ENCODE measurements around the gene MBD3L2.
"Not testable (repeated sequence)": the region's sequence is repeated elsewhere in the genome, so short reads cannot be mapped to it uniquely, and the experiment has no call there.

MBD3L2 gene

GRCh38 chr19:7010722-7011593, 38.2 kb upstream of the MBD3L2 start:
- ChIA-PET POLR2A (no interaction called here), CTCF (no interaction called here)
- WGBS (ENCODE audit: insufficient coverage), result 99% methylated on average over 7 of the region's 12 CpGs

GRCh38 chr19:7013678-7014077, 35.4 kb upstream of the MBD3L2 start:
- POLR2A ChIA-PET, result no interaction called here
- peak; percentile 22 to 74 (median 63) for DNase-seq

More at GRCh38 chr19:7010722-7011593, 38.2 kb upstream of the MBD3L2 start:
- no peak for DNase-seq
- peaks cover 8 to 27% (median 16%) of the 10 kb centered on the region in 4 experiments for H3K4me1 ChIP-seq (ENCODE audit: control extremely low read depth in 1 of 4, control insufficient read depth in 4 of 4, insufficient read depth in 4 of 4, low read length in 3 of 4)
- peaks cover 0 to 2% (median 0%) of the 10 kb centered on the region in 5 experiments for H3K27me3 ChIP-seq (replicated peaks in 2 of 5; ENCODE audit: control insufficient read depth in 4 of 5, insufficient read depth in 5 of 5, low read length in 4 of 5)
- no peak overlapping the region for H3K27ac ChIP-seq (ENCODE audit: insufficient read depth in 1 of 2, low read depth in 1 of 2, low read length in 2 of 2, poor library complexity in 1 of 2, severe bottlenecking in 2 of 2)
- no peaks in the 10 kb centered on the region for H3K36me3 ChIP-seq (ENCODE audit: control insufficient read depth in 4 of 4, insufficient read depth in 4 of 4, low read length in 3 of 4)
- H3K9me3 ChIP-seq (ENCODE audit: control extremely low read depth in 1 of 5, control insufficient read depth in 4 of 5, insufficient read depth in 2 of 5, low read depth in 1 of 5, low read length in 4 of 5), result no peaks in the 10 kb centered on the region
- no peak overlapping the region for H3K4me3 ChIP-seq (ENCODE audit: control insufficient read depth in 1 of 7, extremely low read depth in 1 of 7, insufficient read depth in 4 of 7, low read depth in 2 of 7, low read length in 6 of 7)

GRCh38 chr19:7018828-7019227, 30.3 kb upstream of the MBD3L2 start:
- ChIA-PET POLR2A (no interaction called here), CTCF (no interaction called here)
- 95% methylated on average over 4 of the region's 6 CpGs for WGBS (ENCODE audit: insufficient coverage)
- no peaks in the 10 kb centered on the region for H3K9me3 ChIP-seq (ENCODE audit: control extremely low read depth in 1 of 5, control insufficient read depth in 4 of 5, insufficient read depth in 2 of 5, low read depth in 1 of 5, low read length in 4 of 5)
- no peak overlapping the region for H3K27ac ChIP-seq (ENCODE audit: insufficient read depth in 1 of 2, low read depth in 1 of 2, low read length in 2 of 2, poor library complexity in 1 of 2, severe bottlenecking in 2 of 2)
- DNase-seq, result no peak
- no peak overlapping the region for H3K4me3 ChIP-seq (ENCODE audit: control insufficient read depth in 1 of 7, extremely low read depth in 1 of 7, insufficient read depth in 4 of 7, low read depth in 2 of 7, low read length in 6 of 7)
- H3K36me3 ChIP-seq (ENCODE audit: control insufficient read depth in 4 of 4, insufficient read depth in 4 of 4, low read length in 3 of 4), result no peaks in the 10 kb centered on the region
- H3K4me1 ChIP-seq (ENCODE audit: control extremely low read depth in 1 of 4, control insufficient read depth in 4 of 4, insufficient read depth in 4 of 4, low read length in 3 of 4), result peaks cover 0 to 3% (median under 1%) of the 10 kb centered on the region in 4 experiments
- no peaks in the 10 kb centered on the region for H3K27me3 ChIP-seq (replicated peaks in 2 of 5; ENCODE audit: control insufficient read depth in 4 of 5, insufficient read depth in 5 of 5, low read length in 4 of 5)

More at GRCh38 chr19:7013678-7014077, 35.4 kb upstream of the MBD3L2 start:
- peaks cover 0 to 2% (median 0%) of the 10 kb centered on the region in 5 experiments for H3K27me3 ChIP-seq (replicated peaks in 2 of 5; ENCODE audit: control insufficient read depth in 4 of 5, insufficient read depth in 5 of 5, low read length in 4 of 5)
- H3K4me1 ChIP-seq (ENCODE audit: control extremely low read depth in 1 of 4, control insufficient read depth in 4 of 4, insufficient read depth in 4 of 4, low read length in 3 of 4), result peaks cover 4 to 17% (median 11%) of the 10 kb centered on the region in 4 experiments
- H3K36me3 ChIP-seq (ENCODE audit: control insufficient read depth in 4 of 4, insufficient read depth in 4 of 4, low read length in 3 of 4), result no peaks in the 10 kb centered on the region
- 72% methylated on average over 3 of the region's 4 CpGs for WGBS (ENCODE audit: insufficient coverage)
- CTCF ChIA-PET, result interaction anchor here (0.7 to 1.4 kb wide), 3 partner anchors 82 to 799 kb away, joined by 3 to 4 read pairs (median 3); no protein-coding TSS in a partner anchor
- H3K4me3 ChIP-seq (ENCODE audit: control insufficient read depth in 1 of 7, extremely low read depth in 1 of 7, insufficient read depth in 4 of 7, low read depth in 2 of 7, low read length in 6 of 7), result no peak overlapping the region
- no peak overlapping the region for H3K27ac ChIP-seq (ENCODE audit: insufficient read depth in 1 of 2, low read depth in 1 of 2, low read length in 2 of 2, poor library complexity in 1 of 2, severe bottlenecking in 2 of 2)
- H3K9me3 ChIP-seq (ENCODE audit: control extremely low read depth in 1 of 5, control insufficient read depth in 4 of 5, insufficient read depth in 2 of 5, low read depth in 1 of 5, low read length in 4 of 5), result no peaks in the 10 kb centered on the region

GRCh38 chr19:7021331-7021730, 27.8 kb upstream of the MBD3L2 start, which contains the start of gene MBD3L2B:
TSS of gene MBD3L2B (minus strand) at chr19:7021431. CDS start at chr19:7021397, 34 bp downstream.
- H3K4me1 ChIP-seq (ENCODE audit: control extremely low read depth in 1 of 4, control insufficient read depth in 4 of 4, insufficient read depth in 4 of 4, low read length in 3 of 4); H3K4me3 ChIP-seq (ENCODE audit: control insufficient read depth in 1 of 7, extremely low read depth in 1 of 7, insufficient read depth in 4 of 7, low read depth in 2 of 7, low read length in 6 of 7); H3K9me3 ChIP-seq (ENCODE audit: control extremely low read depth in 1 of 5, control insufficient read depth in 4 of 5, insufficient read depth in 2 of 5, low read depth in 1 of 5, low read length in 4 of 5); POLR2A ChIA-PET; H3K36me3 ChIP-seq (ENCODE audit: control insufficient read depth in 4 of 4, insufficient read depth in 4 of 4, low read length in 3 of 4); H3K27ac ChIP-seq (ENCODE audit: insufficient read depth in 1 of 2, low read depth in 1 of 2, low read length in 2 of 2, poor library complexity in 1 of 2, severe bottlenecking in 2 of 2); CTCF ChIA-PET; DNase-seq; H3K27me3 ChIP-seq (replicated peaks in 2 of 5; ENCODE audit: control insufficient read depth in 4 of 5, insufficient read depth in 5 of 5, low read length in 4 of 5): not testable (repeated sequence)
- no CpG with 5 or more reads among the region's 6 CpGs for WGBS (ENCODE audit: insufficient coverage)

GRCh38 chr19:7028790-7029189, 20.3 kb upstream of the MBD3L2 start:
- H3K36me3 ChIP-seq (ENCODE audit: control insufficient read depth in 4 of 4, insufficient read depth in 4 of 4, low read length in 3 of 4); H3K9me3 ChIP-seq (ENCODE audit: control extremely low read depth in 1 of 5, control insufficient read depth in 4 of 5, insufficient read depth in 2 of 5, low read depth in 1 of 5, low read length in 4 of 5); DNase-seq; CTCF ChIA-PET; H3K4me1 ChIP-seq (ENCODE audit: control extremely low read depth in 1 of 4, control insufficient read depth in 4 of 4, insufficient read depth in 4 of 4, low read length in 3 of 4); H3K4me3 ChIP-seq (ENCODE audit: control insufficient read depth in 1 of 7, extremely low read depth in 1 of 7, insufficient read depth in 4 of 7, low read depth in 2 of 7, low read length in 6 of 7); H3K27ac ChIP-seq (ENCODE audit: insufficient read depth in 1 of 2, low read depth in 1 of 2, low read length in 2 of 2, poor library complexity in 1 of 2, severe bottlenecking in 2 of 2); H3K27me3 ChIP-seq (replicated peaks in 2 of 5; ENCODE audit: control insufficient read depth in 4 of 5, insufficient read depth in 5 of 5, low read length in 4 of 5); POLR2A ChIA-PET: not testable (repeated sequence)
- no CpG with 5 or more reads among the region's 1 CpG for WGBS (ENCODE audit: insufficient coverage)

GRCh38 chr19:7030278-7030677, 18.8 kb upstream of the MBD3L2 start, which contains the start of gene MBD3L5:
TSS of gene MBD3L5 (plus strand) at chr19:7030578. CDS start at chr19:7030612, 34 bp downstream.
- POLR2A ChIA-PET; CTCF ChIA-PET; H3K4me1 ChIP-seq (ENCODE audit: control extremely low read depth in 1 of 4, control insufficient read depth in 4 of 4, insufficient read depth in 4 of 4, low read length in 3 of 4); H3K36me3 ChIP-seq (ENCODE audit: control insufficient read depth in 4 of 4, insufficient read depth in 4 of 4, low read length in 3 of 4); DNase-seq; H3K4me3 ChIP-seq (ENCODE audit: control insufficient read depth in 1 of 7, extremely low read depth in 1 of 7, insufficient read depth in 4 of 7, low read depth in 2 of 7, low read length in 6 of 7); H3K9me3 ChIP-seq (ENCODE audit: control extremely low read depth in 1 of 5, control insufficient read depth in 4 of 5, insufficient read depth in 2 of 5, low read depth in 1 of 5, low read length in 4 of 5); H3K27ac ChIP-seq (ENCODE audit: insufficient read depth in 1 of 2, low read depth in 1 of 2, low read length in 2 of 2, poor library complexity in 1 of 2, severe bottlenecking in 2 of 2); H3K27me3 ChIP-seq (replicated peaks in 2 of 5; ENCODE audit: control insufficient read depth in 4 of 5, insufficient read depth in 5 of 5, low read length in 4 of 5): not testable (repeated sequence)
- WGBS (ENCODE audit: insufficient coverage), result no CpG with 5 or more reads among the region's 9 CpGs

GRCh38 chr19:7040079-7040478, 9.0 kb upstream of the MBD3L2 start, which contains the start of gene MBD3L4:
TSS of gene MBD3L4 (minus strand) at chr19:7040179. CDS start at chr19:7040144, 35 bp downstream.
- DNase-seq; H3K4me3 ChIP-seq (ENCODE audit: control insufficient read depth in 1 of 7, extremely low read depth in 1 of 7, insufficient read depth in 4 of 7, low read depth in 2 of 7, low read length in 6 of 7); H3K36me3 ChIP-seq (ENCODE audit: control insufficient read depth in 4 of 4, insufficient read depth in 4 of 4, low read length in 3 of 4); CTCF ChIA-PET; H3K9me3 ChIP-seq (ENCODE audit: control extremely low read depth in 1 of 5, control insufficient read depth in 4 of 5, insufficient read depth in 2 of 5, low read depth in 1 of 5, low read length in 4 of 5); POLR2A ChIA-PET; H3K27me3 ChIP-seq (replicated peaks in 2 of 5; ENCODE audit: control insufficient read depth in 4 of 5, insufficient read depth in 5 of 5, low read length in 4 of 5); H3K4me1 ChIP-seq (ENCODE audit: control extremely low read depth in 1 of 4, control insufficient read depth in 4 of 4, insufficient read depth in 4 of 4, low read length in 3 of 4); H3K27ac ChIP-seq (ENCODE audit: insufficient read depth in 1 of 2, low read depth in 1 of 2, low read length in 2 of 2, poor library complexity in 1 of 2, severe bottlenecking in 2 of 2): not testable (repeated sequence)
- WGBS (ENCODE audit: insufficient coverage), result no CpG with 5 or more reads among the region's 9 CpGs

Data from common myeloid progenitor, CD34-positive (primary cell).